Panc1 (cell line): ENCODE data around the gene FREM2. TPM values are rescaled to one million over a fixed set of nuclear protein-coding genes. Genes with fewer than 3 reads are reported as not detected.

Source experiments
- ATAC-seq: fragments of 200-7000 bp; cut with Tn5 transposase; 2 replicates; pipeline ENCODE4 v1.9.1; 2020; ENCODE audit warnings: mild to moderate bottlenecking, moderate library complexity
- BruUV-seq: library from RNA; stranded (reverse); fragments of 400-500 nt; replicated peaks from 2 replicates; lab custom pipeline; 2021; lab: Mats Ljungman, UMichigan
- CTCF ChIA-PET: fragments of 300-600 bp; sonication (Branson Sonifier 250); formaldehyde crosslinking; loops from one replicate; lab custom pipeline; 2022; ENCODE audit warnings: antibody characterized with exemption; lab: Charles Lee
- POLR2A ChIA-PET: fragments of 300-600 bp; sonication (Branson Sonifier 250); formaldehyde crosslinking; loops from one replicate; lab custom pipeline; 2022; ENCODE audit warnings: antibody characterized with exemption; lab: Charles Lee
- DNase-seq: peaks from one replicate; pipeline ENCODE4 v3.0.0-alpha.2; 2010; ENCODE audit warnings: low read depth, low spot score
- H3K27ac ChIP-seq: 2 replicates; pipeline ENCODE4 v1.5.1; 2011; ENCODE audit warnings: mild to moderate bottlenecking, low read length, inconsistent platforms
- H3K27me3 ChIP-seq: fragments of 200-500 bp; sonication (Bioruptor generic); 2 replicates; pipeline ENCODE4 v1.6.0; 2014; ENCODE audit warnings: low read length, inconsistent platforms; ENCODE audit not compliant: control insufficient read depth, insufficient read depth
- H3K36me3 ChIP-seq: fragments of 200-500 bp; sonication (Bioruptor generic); 2 replicates; pipeline ENCODE4 v1.5.1; 2014; ENCODE audit warnings: inconsistent platforms, mild to moderate bottlenecking, low read length, moderate library complexity; ENCODE audit not compliant: control insufficient read depth, insufficient read depth
- H3K4me1 ChIP-seq: 2 replicates; pipeline ENCODE4 v1.5.1; 2011; ENCODE audit warnings: inconsistent platforms, mild to moderate bottlenecking, low read length, moderate library complexity; ENCODE audit not compliant: control insufficient read depth, insufficient read depth
- H3K4me3 ChIP-seq, 2 experiments: 2 replicates each; pipeline ENCODE4 v1.5.1; 2011 to 2012; ENCODE audit warnings: low read depth in 2 of 2, low read length in 2 of 2, mild to moderate bottlenecking in 2 of 2, inconsistent platforms in 1 of 2, moderate library complexity in 1 of 2
- H3K9me3 ChIP-seq: fragments of 200-500 bp; sonication (Bioruptor generic); 2 replicates; pipeline ENCODE4 v1.5.1; 2014; ENCODE audit warnings: low read depth, mild to moderate bottlenecking, inconsistent platforms, low read length, moderate library complexity; ENCODE audit not compliant: control insufficient read depth, insufficient read depth
- POLR2AphosphoS5 ChIP-seq: IDR thresholded peaks from 2 replicates; pipeline ENCODE4 v1.6.1; 2012; ENCODE audit warnings: mild to moderate bottlenecking, low read depth, low read length, moderate library complexity
- SIN3A ChIP-seq: IDR thresholded peaks from 2 replicates; pipeline ENCODE4 v1.6.1; 2012; ENCODE audit warnings: low read depth, mild to moderate bottlenecking, low read length, moderate library complexity, borderline replicate concordance; ENCODE audit not compliant: insufficient read depth
- TCF7L2 ChIP-seq: IDR thresholded peaks from 2 replicates; pipeline ENCODE4 v1.6.1; 2011; ENCODE audit warnings: mild to moderate bottlenecking, low read depth, low read length, inconsistent platforms
- in situ Hi-C: cut with HindIII; loops from 2 replicates; pipeline ENCODE4 v1.10.0; 2016; ENCODE audit warnings: low sequenced_read_pairs, low pct_unique_long_range_greater_than_20kb
- intact Hi-C: fragments of 100-400 bp; cut with micrococcal nuclease; formaldehyde crosslinking; loops from one replicate; pipeline ENCODE4 v1.10.0; 2022; ENCODE audit not compliant: unreplicated experiment
- total RNA-seq: library from RNA; stranded (reverse); gene quantifications from one replicate; pipeline ENCODE4 v1.2.1, GENCODE V29; 2021; ENCODE audit not compliant: unreplicated experiment
- TF ChIP-seq, protein P1 (sequence below): fragments of 450-650 bp; IDR thresholded peaks from 2 replicates; pipeline ENCODE4 v1.5.1; 2017; ENCODE audit warnings: mild to moderate bottlenecking
- TF ChIP-seq, protein P2 (sequence below), 2 experiments: IDR thresholded peaks; 2 replicates each; pipeline ENCODE4 v1.6.1; 2011 to 2012; ENCODE audit warnings: low read depth in 2 of 2, control low read depth in 1 of 2, low read length in 1 of 2, mild to moderate bottlenecking in 1 of 2, moderate library complexity in 1 of 2; ENCODE audit not compliant: insufficient read depth in 1 of 2

The FREM2 gene
- total RNA-seq, 1 experiment from 2014 or later: 0.15 TPM

- H3K4me3 ChIP-seq: no peak overlapping the region
- in situ Hi-C loops (no loop called here), intact Hi-C loops (no loop called here)
- no TSS peak for BruUV-seq
- no peaks in the 10 kb centered on the region for H3K36me3 ChIP-seq
- ATAC-seq (no peak), DNase-seq (no peak)
- no peaks in the 10 kb centered on the region for H3K4me1 ChIP-seq
- no peaks in the 10 kb centered on the region for H3K27me3 ChIP-seq
- ChIA-PET CTCF (no interaction called here), POLR2A (no interaction called here)
- TF ChIP-seq POLR2AphosphoS5: no peak
- no peak for TF ChIP-seq SIN3A
- no peak for TF ChIP-seq TCF7L2
- TF ChIP-seq, protein P1, sequence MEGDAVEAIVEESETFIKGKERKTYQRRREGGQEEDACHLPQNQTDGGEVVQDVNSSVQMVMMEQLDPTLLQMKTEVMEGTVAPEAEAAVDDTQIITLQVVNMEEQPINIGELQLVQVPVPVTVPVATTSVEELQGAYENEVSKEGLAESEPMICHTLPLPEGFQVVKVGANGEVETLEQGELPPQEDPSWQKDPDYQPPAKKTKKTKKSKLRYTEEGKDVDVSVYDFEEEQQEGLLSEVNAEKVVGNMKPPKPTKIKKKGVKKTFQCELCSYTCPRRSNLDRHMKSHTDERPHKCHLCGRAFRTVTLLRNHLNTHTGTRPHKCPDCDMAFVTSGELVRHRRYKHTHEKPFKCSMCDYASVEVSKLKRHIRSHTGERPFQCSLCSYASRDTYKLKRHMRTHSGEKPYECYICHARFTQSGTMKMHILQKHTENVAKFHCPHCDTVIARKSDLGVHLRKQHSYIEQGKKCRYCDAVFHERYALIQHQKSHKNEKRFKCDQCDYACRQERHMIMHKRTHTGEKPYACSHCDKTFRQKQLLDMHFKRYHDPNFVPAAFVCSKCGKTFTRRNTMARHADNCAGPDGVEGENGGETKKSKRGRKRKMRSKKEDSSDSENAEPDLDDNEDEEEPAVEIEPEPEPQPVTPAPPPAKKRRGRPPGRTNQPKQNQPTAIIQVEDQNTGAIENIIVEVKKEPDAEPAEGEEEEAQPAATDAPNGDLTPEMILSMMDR: no peak
- TF ChIP-seq, protein P2, sequence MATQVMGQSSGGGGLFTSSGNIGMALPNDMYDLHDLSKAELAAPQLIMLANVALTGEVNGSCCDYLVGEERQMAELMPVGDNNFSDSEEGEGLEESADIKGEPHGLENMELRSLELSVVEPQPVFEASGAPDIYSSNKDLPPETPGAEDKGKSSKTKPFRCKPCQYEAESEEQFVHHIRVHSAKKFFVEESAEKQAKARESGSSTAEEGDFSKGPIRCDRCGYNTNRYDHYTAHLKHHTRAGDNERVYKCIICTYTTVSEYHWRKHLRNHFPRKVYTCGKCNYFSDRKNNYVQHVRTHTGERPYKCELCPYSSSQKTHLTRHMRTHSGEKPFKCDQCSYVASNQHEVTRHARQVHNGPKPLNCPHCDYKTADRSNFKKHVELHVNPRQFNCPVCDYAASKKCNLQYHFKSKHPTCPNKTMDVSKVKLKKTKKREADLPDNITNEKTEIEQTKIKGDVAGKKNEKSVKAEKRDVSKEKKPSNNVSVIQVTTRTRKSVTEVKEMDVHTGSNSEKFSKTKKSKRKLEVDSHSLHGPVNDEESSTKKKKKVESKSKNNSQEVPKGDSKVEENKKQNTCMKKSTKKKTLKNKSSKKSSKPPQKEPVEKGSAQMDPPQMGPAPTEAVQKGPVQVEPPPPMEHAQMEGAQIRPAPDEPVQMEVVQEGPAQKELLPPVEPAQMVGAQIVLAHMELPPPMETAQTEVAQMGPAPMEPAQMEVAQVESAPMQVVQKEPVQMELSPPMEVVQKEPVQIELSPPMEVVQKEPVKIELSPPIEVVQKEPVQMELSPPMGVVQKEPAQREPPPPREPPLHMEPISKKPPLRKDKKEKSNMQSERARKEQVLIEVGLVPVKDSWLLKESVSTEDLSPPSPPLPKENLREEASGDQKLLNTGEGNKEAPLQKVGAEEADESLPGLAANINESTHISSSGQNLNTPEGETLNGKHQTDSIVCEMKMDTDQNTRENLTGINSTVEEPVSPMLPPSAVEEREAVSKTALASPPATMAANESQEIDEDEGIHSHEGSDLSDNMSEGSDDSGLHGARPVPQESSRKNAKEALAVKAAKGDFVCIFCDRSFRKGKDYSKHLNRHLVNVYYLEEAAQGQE (IDR thresholded peaks at IDR 0.05; ENCODE audit: insufficient read depth in 1 of 2, low read depth in 2 of 2, low read length in 1 of 2): no peak
- H3K9me3 ChIP-seq: no peaks in the 10 kb centered on the region
- no peak overlapping the region for H3K27ac ChIP-seq
Measured at GRCh38 chr13:38674208-38674607, 12.7 kb upstream of the FREM2 start.

DNA sequence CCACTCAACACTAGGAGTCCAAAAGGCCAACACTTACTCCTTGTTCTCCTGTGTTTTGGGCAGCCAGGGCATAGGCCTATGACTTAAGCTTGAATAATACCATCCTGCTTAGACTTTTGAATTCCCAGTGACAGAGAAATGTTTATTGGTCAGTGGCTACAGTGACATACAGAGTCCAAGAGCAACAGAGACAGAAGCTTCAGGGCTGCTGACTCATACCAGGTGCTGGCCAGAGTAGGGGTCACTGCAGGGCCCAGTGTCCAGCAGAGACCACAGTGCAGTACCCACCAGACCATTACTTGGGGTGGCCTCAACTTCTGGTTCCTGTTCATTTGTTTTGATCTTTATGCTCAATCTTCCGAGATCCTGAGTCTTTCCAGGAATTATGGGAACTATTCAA, 6.0 kb upstream of the FREM2 start:
- in situ Hi-C loops: no loop called here
- DNase-seq (no peak), ATAC-seq (no peak)
- BruUV-seq: no TSS peak
- POLR2A ChIA-PET: no interaction called here
- TF ChIP-seq, protein P1: no peak
- TF ChIP-seq, protein P2 (IDR thresholded peaks at IDR 0.05; ENCODE audit: insufficient read depth in 1 of 2, low read depth in 2 of 2, low read length in 1 of 2): no peak
- no peak for TF ChIP-seq TCF7L2
- TF ChIP-seq SIN3A: no peak
- intact Hi-C loops: loop anchor here (10.0 kb wide), 1 partner anchor 234 kb away; no protein-coding TSS in a partner anchor
- Histone ChIP-seq H3K27me3 (peaks cover 7% of the 10 kb centered on the region; the same call in 1 of the 2 replicates), H3K27ac (no peak overlapping the region), H3K4me3 (no peak overlapping the region), H3K9me3 (no peaks in the 10 kb centered on the region), H3K4me1 (no peaks in the 10 kb centered on the region), H3K36me3 (no peaks in the 10 kb centered on the region)
- CTCF ChIA-PET: no interaction called here
